ENCODE results near the gene DMRT1.

The DMRT1 gene

GRCh38 chr9:841371-842209 is at the start of gene DMRT1:
DMRT1 (plus strand) TSS chr9:841697; CDS start chr9:841839, 142 bp downstream.
- DNase-seq (ENCODE audit: low read depth in 1 of 2, low spot score in 1 of 2), result no peak

GRCh38 chr9:792331-793260 is 48.9 kb upstream of the DMRT1 start:
- DNase-seq (ENCODE audit: low read depth in 1 of 2, low spot score in 1 of 2), result no peak

- DNase-seq (ENCODE audit: low read depth in 1 of 2, low spot score in 1 of 2), result no peak
Observed at GRCh38 chr9:794386-794785, 47.1 kb upstream of the DMRT1 start.

GRCh38 chr9:795869-796268 is 45.6 kb upstream of the DMRT1 start:
- DNase-seq (ENCODE audit: low read depth in 1 of 2, low spot score in 1 of 2), result no peak

GRCh38 chr9:800591-801150 is 40.8 kb upstream of the DMRT1 start:
- DNase-seq (ENCODE audit: low read depth in 1 of 2, low spot score in 1 of 2), result no peak

- DNase-seq (ENCODE audit: low read depth in 1 of 2, low spot score in 1 of 2), result no peak
Observed at GRCh38 chr9:801399-802071, 40.0 kb upstream of the DMRT1 start.

GRCh38 chr9:804026-804425 is 37.5 kb upstream of the DMRT1 start:
- no peak for DNase-seq (ENCODE audit: low read depth in 1 of 2, low spot score in 1 of 2)

- DNase-seq (ENCODE audit: low read depth in 1 of 2, low spot score in 1 of 2), result no peak
Observed at GRCh38 chr9:805151-805550, 36.3 kb upstream of the DMRT1 start.

- no peak for DNase-seq (ENCODE audit: low read depth in 1 of 2, low spot score in 1 of 2)
Observed at GRCh38 chr9:806285-807156, 35.0 kb upstream of the DMRT1 start.

GRCh38 chr9:811106-811531 is 30.4 kb upstream of the DMRT1 start:
- DNase-seq (ENCODE audit: low read depth in 1 of 2, low spot score in 1 of 2), result no peak

GRCh38 chr9:818958-819357 is 22.5 kb upstream of the DMRT1 start:
- no peak for DNase-seq (ENCODE audit: low read depth in 1 of 2, low spot score in 1 of 2)

GRCh38 chr9:826500-827280 is 14.8 kb upstream of the DMRT1 start:
- no peak for DNase-seq (ENCODE audit: low read depth in 1 of 2, low spot score in 1 of 2)

GRCh38 chr9:840343-840742 is 1.2 kb upstream of the DMRT1 start:
- no peak for DNase-seq (ENCODE audit: low read depth in 1 of 2, low spot score in 1 of 2)

- DNase-seq (ENCODE audit: low read depth in 1 of 2, low spot score in 1 of 2), result no peak
Observed at GRCh38 chr9:842635-843426, 1.3 kb downstream of the DMRT1 start.

GRCh38 chr9:843427-843785 is 1.9 kb downstream of the DMRT1 start:
- no peak for DNase-seq (ENCODE audit: low read depth in 1 of 2, low spot score in 1 of 2)

- no peak for DNase-seq (ENCODE audit: low read depth in 1 of 2, low spot score in 1 of 2)
Observed at GRCh38 chr9:846852-847251, 5.4 kb downstream of the DMRT1 start.

- DNase-seq (ENCODE audit: low read depth in 1 of 2, low spot score in 1 of 2), result no peak
Observed at GRCh38 chr9:847505-847904, 6.0 kb downstream of the DMRT1 start.

- DNase-seq (ENCODE audit: low read depth in 1 of 2, low spot score in 1 of 2), result no peak
Observed at GRCh38 chr9:849431-849830, 7.9 kb downstream of the DMRT1 start.

- DNase-seq (ENCODE audit: low read depth in 1 of 2, low spot score in 1 of 2), result no peak
Observed at GRCh38 chr9:852539-852938, 11.0 kb downstream of the DMRT1 start.

Data from activated CD4-positive, alpha-beta T cell treated with anti-CD3 and anti-CD28 coated beads, Interleukin-2, amount 50 U/mL, for 24 hours (primary cell).